ENCODE measurements around the gene EVI2B. TPM values are rescaled to one million over a fixed set of nuclear protein-coding genes. Genes with fewer than 3 reads are reported as not detected.

EVI2B gene
- total RNA-seq, 1 experiment from 2014 or later, result not detected

DNA sequence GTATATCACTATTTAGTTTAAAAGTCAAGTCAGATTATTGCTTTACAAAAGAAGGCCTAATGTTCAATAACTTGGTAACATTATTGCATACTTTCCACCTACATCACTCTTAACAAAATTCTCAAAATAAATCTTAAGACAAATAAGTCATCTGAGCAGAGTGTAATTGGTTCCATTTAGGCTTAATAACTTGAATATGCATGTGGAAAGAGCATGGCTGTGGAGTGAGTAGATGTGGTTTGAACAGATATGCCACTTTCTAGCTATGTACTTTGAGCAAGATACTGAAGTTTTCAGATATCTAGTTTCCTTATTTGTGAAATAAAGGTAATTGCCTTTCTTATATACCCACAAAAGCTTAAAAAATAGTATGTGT, 14.3 kb upstream of the EVI2B start:
- no peaks in the 10 kb centered on the region for H3K4me1 ChIP-seq (ENCODE audit: insufficient read depth, low read length)
- no peak overlapping the region for H2BK20ac ChIP-seq (ENCODE audit: low read depth, low read length, poor library complexity, severe bottlenecking)
- H3K23ac ChIP-seq (ENCODE audit: insufficient read length, low read depth, low read length), result no peak overlapping the region
- no peak overlapping the region for H3K56ac ChIP-seq (ENCODE audit: insufficient read length, low read depth, low read length)
- H3K4me2 ChIP-seq (ENCODE audit: insufficient read depth, insufficient read length, low read length), result no peak overlapping the region
- H3K36me3 Mint-ChIP-seq (ENCODE audit: insufficient read depth in 1 of 3, low read depth in 3 of 3), result peaks cover 0 to 23% (median 9%) of the 10 kb centered on the region in 3 experiments; a peak in 3 of 7 replicates
- H2BK5ac ChIP-seq (ENCODE audit: insufficient read length, low read length), result no peak overlapping the region
- no peak overlapping the region for H3K27ac Mint-ChIP-seq
- no peak overlapping the region for H2AFZ ChIP-seq (ENCODE audit: low read length)
- no peaks in the 10 kb centered on the region for H3K27me3 Mint-ChIP-seq (ENCODE audit: low read depth)
- H4K5ac ChIP-seq (ENCODE audit: insufficient read length, low read depth, low read length), result no peak overlapping the region
- H2BK120ac ChIP-seq (ENCODE audit: low read depth, low read length, poor library complexity, severe bottlenecking), result no peak overlapping the region
- H3K18ac ChIP-seq (ENCODE audit: insufficient read length, low read depth, low read length), result no peak overlapping the region
- no peaks in the 10 kb centered on the region for H3K23me2 ChIP-seq (ENCODE audit: insufficient read length, low read depth, low read length, poor library complexity, severe bottlenecking)
- H2BK15ac ChIP-seq (ENCODE audit: low read depth, low read length), result no peak overlapping the region
- no peak overlapping the region for H3T11ph ChIP-seq (ENCODE audit: low read length)
- no peak overlapping the region for H4K91ac ChIP-seq (ENCODE audit: insufficient read length, low read depth, low read length)
- H3K79me2 ChIP-seq (ENCODE audit: insufficient read depth, low read length), result no peaks in the 10 kb centered on the region
- H2AK5ac ChIP-seq (ENCODE audit: insufficient read length, low read length), result no peak overlapping the region
- H4K8ac ChIP-seq (replicated peaks; ENCODE audit: insufficient read length, low read depth, low read length), result no peak overlapping the region
- no peaks in the 10 kb centered on the region for H3K9me3 ChIP-seq (ENCODE audit: control insufficient read depth, low read depth, low read length)
- no peak overlapping the region for H3K4ac ChIP-seq (ENCODE audit: low read depth, low read length)
- H3K27me3 ChIP-seq (ENCODE audit: insufficient read depth, low read length), result no peaks in the 10 kb centered on the region
- H3K14ac ChIP-seq (ENCODE audit: insufficient read depth, low read length), result no peak overlapping the region
- no peak for TF ChIP-seq CTCF (conservative IDR thresholded peaks at IDR 0.05)
- H2BK12ac ChIP-seq (ENCODE audit: insufficient read length, low read depth, low read length), result no peak overlapping the region
- no peak overlapping the region for H3K4me3 Mint-ChIP-seq
- no peaks in the 10 kb centered on the region for H3K79me1 ChIP-seq (ENCODE audit: insufficient read depth, low read depth, low read length, poor library complexity, severe bottlenecking)
- no peaks in the 10 kb centered on the region for H4K20me1 ChIP-seq (ENCODE audit: control insufficient read depth, insufficient read depth, insufficient read length)
- no peak overlapping the region for H3K9ac ChIP-seq (ENCODE audit: extremely low read depth, insufficient read length, low read length)
- no peaks in the 10 kb centered on the region for H3K9me3 Mint-ChIP-seq
- no peak for DNase-seq
- H3K27ac ChIP-seq (ENCODE audit: insufficient read length, low read depth, low read length), result no peak overlapping the region
- H3K4me1 Mint-ChIP-seq, result no peaks in the 10 kb centered on the region
